Measurements from ENCODE around the gene NDUFB8.

NDUFB8 gene

DNA sequence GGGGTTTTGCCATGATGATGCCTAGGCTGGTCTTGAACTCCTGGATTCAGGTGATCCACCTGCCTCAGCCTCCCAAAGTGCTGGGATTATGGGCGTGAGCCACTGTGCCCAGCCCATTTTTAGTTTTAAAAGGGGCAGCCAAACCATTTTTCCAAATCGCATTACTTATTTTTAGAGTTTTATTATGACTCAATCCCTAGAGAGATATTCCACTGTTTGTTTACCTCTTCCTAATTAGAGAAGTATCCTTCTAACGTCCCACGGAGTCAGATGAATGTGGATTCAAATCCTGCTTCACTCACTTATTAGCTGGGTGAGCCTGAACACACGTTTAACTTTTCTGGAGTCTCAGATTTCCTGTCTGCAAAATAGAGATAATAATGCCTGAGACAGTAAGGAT is 51.7 kb downstream of the NDUFB8 start:
- no peak overlapping the region for H3K9ac ChIP-seq (ENCODE audit: insufficient read length, low read depth)
- peaks cover 43% of the 10 kb centered on the region for H3K27me3 ChIP-seq (ENCODE audit: insufficient read depth, insufficient read length)
- TF ChIP-seq ZNF274 (IDR thresholded peaks at IDR 0.05; ENCODE audit: low read depth, low read length) = no peak
- no peak for TF ChIP-seq SUZ12 (IDR thresholded peaks at IDR 0.05; ENCODE audit: extremely low read depth, insufficient read depth, insufficient read length)
- no peak for TF ChIP-seq YY1 (IDR thresholded peaks at IDR 0.05; ENCODE audit: insufficient read depth, insufficient read length)
- no peak overlapping the region for H3K4me3 ChIP-seq (ENCODE audit: insufficient read length, low read depth)
- no peaks in the 10 kb centered on the region for H3K36me3 ChIP-seq (ENCODE audit: insufficient read depth, insufficient read length, low read length)
- peaks cover 2% of the 10 kb centered on the region for H3K4me1 ChIP-seq (ENCODE audit: insufficient read depth, insufficient read length)
- no peak for DNase-seq (ENCODE audit: low read depth, low spot score)
- no peaks in the 10 kb centered on the region for H3K9me3 ChIP-seq (ENCODE audit: insufficient read depth, low read length)

Data from NT2/D1 (cell line).